PC-3 (cell line): ENCODE data around the gene IL6ST.

Experiments
- CTCF ChIP-seq: fragments of 300-600 bp; sonication (generic); conservative IDR thresholded peaks from 2 replicates; pipeline ENCODE4 v1.5.1; 2017; ENCODE audit warnings: antibody characterized with exemption, low read depth, mild to moderate bottlenecking, low read length
- EZH2 ChIP-seq: fragments of 300-600 bp; sonication (generic); IDR thresholded peaks from one replicate; pipeline ENCODE4 v1.6.1; 2017; ENCODE audit warnings: antibody characterized with exemption, mild to moderate bottlenecking, low read length; ENCODE audit not compliant: unreplicated experiment
- EZH2phosphoT487 ChIP-seq: fragments of 300-600 bp; sonication (generic); IDR thresholded peaks from 2 replicates; pipeline ENCODE4 v1.6.1; 2018; ENCODE audit warnings: mild to moderate bottlenecking, antibody characterized with exemption, low read length, borderline replicate concordance

GRCh38 chr5:56019306-56020272 is 24.8 kb upstream of the IL6ST start:
- TF ChIP-seq CTCF (no peak), EZH2 (no peak), EZH2phosphoT487 (no peak)
